ENCODE results near the gene ACIN1. TPM values are rescaled to one million over a fixed set of nuclear protein-coding genes. Genes with fewer than 3 reads are reported as not detected.

ACIN1 gene
- total and polyA plus RNA-seq, 2 experiments from 2014 or later, result 76.1 to 172 TPM

GRCh38 chr14:23101986-23102625, 7.2 kb upstream of the ACIN1 start:
- H3K9me2 ChIP-seq (ENCODE audit: insufficient read depth), result 0 out of 2 replicates have a peak, but pooled peaks cover 4% of the 10 kb centered on the region
- H4K20me1 ChIP-seq (replicated peaks; ENCODE audit: insufficient read depth), result peaks cover 20% of the 10 kb centered on the region
- H3K27me3 Mint-ChIP-seq (ENCODE audit: insufficient read depth, low read depth, poor library complexity), result peaks cover 17% of the 10 kb centered on the region
- ATAC-seq (no peak), DNase-seq (ENCODE audit: low spot score) (no peak)
- peaks cover 13% of the 10 kb centered on the region for H3K4me1 ChIP-seq (ENCODE audit: insufficient read depth)
- peaks cover 18% of the 10 kb centered on the region for H3K79me2 ChIP-seq (replicated peaks; ENCODE audit: insufficient read depth)
- no peak overlapping the region for H3K4me3 Mint-ChIP-seq
- H3K36me3 ChIP-seq (ENCODE audit: insufficient read depth), result peaks cover 11% of the 10 kb centered on the region; the same call in 1 of the 2 replicates
- no peak overlapping the region for H3K4me3 ChIP-seq
- no peak overlapping the region for H3K27ac ChIP-seq (ENCODE audit: low read depth)
- H3K27me3 ChIP-seq (ENCODE audit: insufficient read depth), result no peaks in the 10 kb centered on the region
- no peak overlapping the region for H2AFZ ChIP-seq
- H3K27ac Mint-ChIP-seq, result no peak overlapping the region
- H3K9me3 Mint-ChIP-seq, result no peaks in the 10 kb centered on the region; the same call in 2 of the 3 replicates
- peaks cover 21% of the 10 kb centered on the region for H3K36me3 Mint-ChIP-seq (ENCODE audit: low read depth)
- TF ChIP-seq EZH2 (IDR thresholded peaks at IDR 0.05; ENCODE audit: low read depth, unreplicated experiment), result no peak
- no peak for TF ChIP-seq STAT1 (IDR thresholded peaks at IDR 0.05; ENCODE audit: unreplicated experiment)
- TF ChIP-seq ZNF114 (CRISPR knock-in tag; IDR thresholded peaks at IDR 0.05), result no peak
- TF ChIP-seq ZNF331 (CRISPR knock-in tag; IDR thresholded peaks at IDR 0.05; ENCODE audit: low read depth), result no peak
- TF ChIP-seq POLR2AphosphoS5 (IDR thresholded peaks at IDR 0.05; ENCODE audit: low read depth), result no peak
- H3F3A ChIP-seq (replicated peaks; ENCODE audit: low read depth), result no peaks in the 10 kb centered on the region
- H3K4me2 ChIP-seq, result no peak overlapping the region
- peaks cover 36% of the 10 kb centered on the region for H3K4me1 Mint-ChIP-seq

- Histone ChIP-seq H3F3A (replicated peaks; ENCODE audit: low read depth) (no peaks in the 10 kb centered on the region), H3K27ac (ENCODE audit: low read depth) (no peak overlapping the region), H3K36me3 (ENCODE audit: insufficient read depth) (peaks cover 11% of the 10 kb centered on the region; the same call in 1 of the 2 replicates), H3K79me2 (replicated peaks; ENCODE audit: insufficient read depth) (peaks cover 26% of the 10 kb centered on the region), H3K27me3 (ENCODE audit: insufficient read depth) (no peaks in the 10 kb centered on the region), H3K4me2 (no peak overlapping the region), H2AFZ (no peak overlapping the region), H3K4me1 (ENCODE audit: insufficient read depth) (peaks cover 20% of the 10 kb centered on the region), H4K20me1 (replicated peaks; ENCODE audit: insufficient read depth) (peaks cover 24% of the 10 kb centered on the region), H3K4me3 (no peak overlapping the region), H3K9me2 (ENCODE audit: insufficient read depth) (no peaks in the 10 kb centered on the region)
- Mint-ChIP-seq H3K9me3 (no peaks in the 10 kb centered on the region), H3K4me1 (peaks cover 37% of the 10 kb centered on the region), H3K4me3 (no peak overlapping the region), H3K27ac (no peak overlapping the region), H3K27me3 (ENCODE audit: insufficient read depth, low read depth, poor library complexity) (peaks cover 14% of the 10 kb centered on the region), H3K36me3 (ENCODE audit: low read depth) (peaks cover 27% of the 10 kb centered on the region)
- peak; percentile 14 for ATAC-seq
- no peak for DNase-seq (ENCODE audit: low spot score)
- TF ChIP-seq JUNB (IDR thresholded peaks at IDR 0.05; ENCODE audit: unreplicated experiment) (no peak), ETS1 (IDR thresholded peaks at IDR 0.05) (no peak), EZH2 (IDR thresholded peaks at IDR 0.05; ENCODE audit: low read depth, unreplicated experiment) (no peak), ZNF331 (CRISPR knock-in tag; IDR thresholded peaks at IDR 0.05; ENCODE audit: low read depth) (no peak), CREB1 (CRISPR knock-in tag; IDR thresholded peaks at IDR 0.05; ENCODE audit: low read depth) (no peak), ZNF114 (CRISPR knock-in tag; IDR thresholded peaks at IDR 0.05) (no peak), STAT1 (IDR thresholded peaks at IDR 0.05; ENCODE audit: unreplicated experiment) (no peak), POLR2AphosphoS5 (IDR thresholded peaks at IDR 0.05; ENCODE audit: low read depth) (no peak)
- TF ChIP-seq, protein P1, sequence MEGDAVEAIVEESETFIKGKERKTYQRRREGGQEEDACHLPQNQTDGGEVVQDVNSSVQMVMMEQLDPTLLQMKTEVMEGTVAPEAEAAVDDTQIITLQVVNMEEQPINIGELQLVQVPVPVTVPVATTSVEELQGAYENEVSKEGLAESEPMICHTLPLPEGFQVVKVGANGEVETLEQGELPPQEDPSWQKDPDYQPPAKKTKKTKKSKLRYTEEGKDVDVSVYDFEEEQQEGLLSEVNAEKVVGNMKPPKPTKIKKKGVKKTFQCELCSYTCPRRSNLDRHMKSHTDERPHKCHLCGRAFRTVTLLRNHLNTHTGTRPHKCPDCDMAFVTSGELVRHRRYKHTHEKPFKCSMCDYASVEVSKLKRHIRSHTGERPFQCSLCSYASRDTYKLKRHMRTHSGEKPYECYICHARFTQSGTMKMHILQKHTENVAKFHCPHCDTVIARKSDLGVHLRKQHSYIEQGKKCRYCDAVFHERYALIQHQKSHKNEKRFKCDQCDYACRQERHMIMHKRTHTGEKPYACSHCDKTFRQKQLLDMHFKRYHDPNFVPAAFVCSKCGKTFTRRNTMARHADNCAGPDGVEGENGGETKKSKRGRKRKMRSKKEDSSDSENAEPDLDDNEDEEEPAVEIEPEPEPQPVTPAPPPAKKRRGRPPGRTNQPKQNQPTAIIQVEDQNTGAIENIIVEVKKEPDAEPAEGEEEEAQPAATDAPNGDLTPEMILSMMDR (conservative IDR thresholded peaks at IDR 0.05; ENCODE audit: low read depth in 2 of 2), result no peak
- TF ChIP-seq, protein P2, sequence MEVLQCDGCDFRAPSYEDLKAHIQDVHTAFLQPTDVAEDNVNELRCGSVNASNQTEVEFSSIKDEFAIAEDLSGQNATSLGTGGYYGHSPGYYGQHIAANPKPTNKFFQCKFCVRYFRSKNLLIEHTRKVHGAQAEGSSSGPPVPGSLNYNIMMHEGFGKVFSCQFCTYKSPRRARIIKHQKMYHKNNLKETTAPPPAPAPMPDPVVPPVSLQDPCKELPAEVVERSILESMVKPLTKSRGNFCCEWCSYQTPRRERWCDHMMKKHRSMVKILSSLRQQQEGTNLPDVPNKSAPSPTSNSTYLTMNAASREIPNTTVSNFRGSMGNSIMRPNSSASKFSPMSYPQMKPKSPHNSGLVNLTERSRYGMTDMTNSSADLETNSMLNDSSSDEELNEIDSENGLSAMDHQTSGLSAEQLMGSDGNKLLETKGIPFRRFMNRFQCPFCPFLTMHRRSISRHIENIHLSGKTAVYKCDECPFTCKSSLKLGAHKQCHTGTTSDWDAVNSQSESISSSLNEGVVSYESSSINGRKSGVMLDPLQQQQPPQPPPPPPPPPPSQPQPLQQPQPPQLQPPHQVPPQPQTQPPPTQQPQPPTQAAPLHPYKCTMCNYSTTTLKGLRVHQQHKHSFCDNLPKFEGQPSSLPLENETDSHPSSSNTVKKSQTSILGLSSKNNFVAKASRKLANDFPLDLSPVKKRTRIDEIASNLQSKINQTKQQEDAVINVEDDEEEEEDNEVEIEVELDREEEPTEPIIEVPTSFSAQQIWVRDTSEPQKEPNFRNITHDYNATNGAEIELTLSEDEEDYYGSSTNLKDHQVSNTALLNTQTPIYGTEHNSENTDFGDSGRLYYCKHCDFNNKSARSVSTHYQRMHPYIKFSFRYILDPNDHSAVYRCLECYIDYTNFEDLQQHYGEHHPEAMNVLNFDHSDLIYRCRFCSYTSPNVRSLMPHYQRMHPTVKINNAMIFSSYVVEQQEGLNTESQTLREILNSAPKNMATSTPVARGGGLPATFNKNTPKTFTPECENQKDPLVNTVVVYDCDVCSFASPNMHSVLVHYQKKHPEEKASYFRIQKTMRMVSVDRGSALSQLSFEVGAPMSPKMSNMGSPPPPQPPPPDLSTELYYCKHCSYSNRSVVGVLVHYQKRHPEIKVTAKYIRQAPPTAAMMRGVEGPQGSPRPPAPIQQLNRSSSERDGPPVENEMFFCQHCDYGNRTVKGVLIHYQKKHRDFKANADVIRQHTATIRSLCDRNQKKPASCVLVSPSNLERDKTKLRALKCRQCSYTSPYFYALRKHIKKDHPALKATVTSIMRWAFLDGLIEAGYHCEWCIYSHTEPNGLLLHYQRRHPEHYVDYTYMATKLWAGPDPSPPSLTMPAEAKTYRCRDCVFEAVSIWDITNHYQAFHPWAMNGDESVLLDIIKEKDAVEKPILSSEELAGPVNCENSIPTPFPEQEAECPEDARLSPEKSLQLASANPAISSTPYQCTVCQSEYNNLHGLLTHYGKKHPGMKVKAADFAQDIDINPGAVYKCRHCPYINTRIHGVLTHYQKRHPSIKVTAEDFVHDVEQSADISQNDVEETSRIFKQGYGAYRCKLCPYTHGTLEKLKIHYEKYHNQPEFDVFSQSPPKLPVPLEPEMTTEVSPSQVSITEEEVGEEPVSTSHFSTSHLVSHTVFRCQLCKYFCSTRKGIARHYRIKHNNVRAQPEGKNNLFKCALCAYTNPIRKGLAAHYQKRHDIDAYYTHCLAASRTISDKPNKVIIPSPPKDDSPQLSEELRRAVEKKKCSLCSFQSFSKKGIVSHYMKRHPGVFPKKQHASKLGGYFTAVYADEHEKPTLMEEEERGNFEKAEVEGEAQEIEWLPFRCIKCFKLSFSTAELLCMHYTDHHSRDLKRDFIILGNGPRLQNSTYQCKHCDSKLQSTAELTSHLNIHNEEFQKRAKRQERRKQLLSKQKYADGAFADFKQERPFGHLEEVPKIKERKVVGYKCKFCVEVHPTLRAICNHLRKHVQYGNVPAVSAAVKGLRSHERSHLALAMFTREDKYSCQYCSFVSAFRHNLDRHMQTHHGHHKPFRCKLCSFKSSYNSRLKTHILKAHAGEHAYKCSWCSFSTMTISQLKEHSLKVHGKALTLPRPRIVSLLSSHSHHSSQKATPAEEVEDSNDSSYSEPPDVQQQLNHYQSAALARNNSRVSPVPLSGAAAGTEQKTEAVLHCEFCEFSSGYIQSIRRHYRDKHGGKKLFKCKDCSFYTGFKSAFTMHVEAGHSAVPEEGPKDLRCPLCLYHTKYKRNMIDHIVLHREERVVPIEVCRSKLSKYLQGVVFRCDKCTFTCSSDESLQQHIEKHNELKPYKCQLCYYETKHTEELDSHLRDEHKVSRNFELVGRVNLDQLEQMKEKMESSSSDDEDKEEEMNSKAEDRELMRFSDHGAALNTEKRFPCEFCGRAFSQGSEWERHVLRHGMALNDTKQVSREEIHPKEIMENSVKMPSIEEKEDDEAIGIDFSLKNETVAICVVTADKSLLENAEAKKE (CRISPR knock-in tag; IDR thresholded peaks at IDR 0.05), result no peak
These were observed 6.5 kb upstream of the ACIN1 start for GRCh38 chr14:23101213-23101970.

Measured in GM23338 (cell line).